ENCODE results near the gene KIAA1328. TPM values are rescaled to one million over a fixed set of nuclear protein-coding genes. Genes with fewer than 3 reads are reported as not detected.

KIAA1328 gene
- total RNA-seq, 4 donors from 2014 or later: 15.4 to 51.2 (median 18.8) TPM

DNA sequence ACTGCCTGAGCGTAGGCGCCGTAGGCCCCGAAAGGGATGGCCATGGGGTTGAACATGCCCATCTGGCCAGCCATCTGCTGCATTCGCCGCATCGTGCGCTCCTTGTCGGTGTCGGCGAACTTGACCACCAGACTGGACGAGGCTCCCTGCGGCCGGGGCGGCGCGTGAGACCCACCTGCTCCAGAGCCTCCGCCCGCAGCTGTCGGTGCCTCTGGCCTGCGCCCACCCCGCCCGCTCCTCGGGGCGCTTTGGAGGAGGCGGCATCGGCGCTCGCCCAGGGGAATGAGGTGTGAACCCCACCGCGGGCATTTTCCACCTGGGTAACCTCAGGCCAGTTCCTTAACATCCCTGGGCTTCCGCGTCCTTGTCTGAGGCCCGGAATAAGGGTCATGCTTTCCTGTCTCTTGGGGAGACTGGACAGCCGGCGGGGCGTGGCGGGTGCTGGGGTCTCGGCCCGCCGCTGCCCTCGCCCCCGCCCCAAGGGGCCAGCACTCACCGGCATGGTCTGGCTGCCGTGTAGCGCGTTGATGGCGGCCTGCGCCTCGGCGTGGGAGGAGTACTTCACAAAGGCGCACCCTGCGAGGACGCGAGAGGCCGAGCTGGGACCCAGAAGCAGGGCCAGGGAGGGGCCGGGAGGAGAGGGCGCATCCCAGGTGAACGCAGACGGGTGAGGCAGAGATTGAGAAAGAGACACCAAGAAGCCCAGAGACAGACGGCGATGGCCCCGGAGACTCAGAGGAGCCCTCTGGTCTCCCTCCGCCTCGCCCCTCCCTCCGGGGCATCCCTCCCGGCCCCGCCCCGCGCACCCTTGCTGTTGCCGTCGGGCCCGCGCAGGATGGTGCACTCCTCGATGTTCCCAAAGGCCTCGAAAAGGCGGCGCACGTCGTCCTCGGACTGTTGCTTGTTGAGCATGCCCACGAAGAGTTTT, 445.6 kb downstream of the KIAA1328 start:
- Histone ChIP-seq H3K27me3 (no peaks in the 10 kb centered on the region), H3K9me3 (peaks cover 0 to 3% (median 0%) of the 10 kb centered on the region in 4 donors), H3K4me1 (no peaks in the 10 kb centered on the region), H3K36me3 (no peaks in the 10 kb centered on the region), H3K27ac (no peak overlapping the region), H3K4me3 (no peak overlapping the region)
- no peak for DNase-seq
- TF ChIP-seq POLR2A (IDR thresholded peaks at IDR 0.05): no peak
- TF ChIP-seq, protein P1, sequence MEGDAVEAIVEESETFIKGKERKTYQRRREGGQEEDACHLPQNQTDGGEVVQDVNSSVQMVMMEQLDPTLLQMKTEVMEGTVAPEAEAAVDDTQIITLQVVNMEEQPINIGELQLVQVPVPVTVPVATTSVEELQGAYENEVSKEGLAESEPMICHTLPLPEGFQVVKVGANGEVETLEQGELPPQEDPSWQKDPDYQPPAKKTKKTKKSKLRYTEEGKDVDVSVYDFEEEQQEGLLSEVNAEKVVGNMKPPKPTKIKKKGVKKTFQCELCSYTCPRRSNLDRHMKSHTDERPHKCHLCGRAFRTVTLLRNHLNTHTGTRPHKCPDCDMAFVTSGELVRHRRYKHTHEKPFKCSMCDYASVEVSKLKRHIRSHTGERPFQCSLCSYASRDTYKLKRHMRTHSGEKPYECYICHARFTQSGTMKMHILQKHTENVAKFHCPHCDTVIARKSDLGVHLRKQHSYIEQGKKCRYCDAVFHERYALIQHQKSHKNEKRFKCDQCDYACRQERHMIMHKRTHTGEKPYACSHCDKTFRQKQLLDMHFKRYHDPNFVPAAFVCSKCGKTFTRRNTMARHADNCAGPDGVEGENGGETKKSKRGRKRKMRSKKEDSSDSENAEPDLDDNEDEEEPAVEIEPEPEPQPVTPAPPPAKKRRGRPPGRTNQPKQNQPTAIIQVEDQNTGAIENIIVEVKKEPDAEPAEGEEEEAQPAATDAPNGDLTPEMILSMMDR (IDR thresholded peaks at IDR 0.05): no peak

DNA sequence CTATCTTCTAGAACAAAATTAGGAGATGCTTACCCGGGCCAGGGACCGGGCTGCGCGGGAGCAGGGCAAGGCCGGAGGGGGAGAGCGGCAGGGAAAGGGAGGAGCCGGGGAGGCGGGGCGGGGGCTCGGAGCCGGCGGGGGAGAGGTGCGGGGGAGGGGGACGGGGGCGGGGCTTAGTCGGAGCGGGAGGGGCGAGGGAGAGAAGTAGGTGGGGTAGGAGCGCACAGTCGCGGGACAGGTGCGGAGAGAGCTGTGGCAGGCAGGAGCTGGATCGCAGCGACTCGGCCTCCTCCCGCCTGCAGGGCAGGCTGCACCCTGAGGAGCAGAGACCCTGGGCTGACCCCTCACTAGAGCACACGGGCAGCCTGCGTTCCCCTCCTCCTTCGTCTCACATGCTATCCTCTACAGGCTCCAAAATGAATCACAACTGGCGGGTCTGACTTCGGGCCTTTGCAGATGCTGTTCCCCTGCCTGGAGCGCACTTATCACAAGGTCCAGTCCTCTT, 446.4 kb downstream of the KIAA1328 start:
- H3K4me3 ChIP-seq: no peak overlapping the region
- H3K27me3 ChIP-seq: no peaks in the 10 kb centered on the region
- H3K9me3 ChIP-seq: peaks cover 0 to 3% (median 0%) of the 10 kb centered on the region in 4 donors
- no peaks in the 10 kb centered on the region for H3K36me3 ChIP-seq
- no peak for DNase-seq
- no peaks in the 10 kb centered on the region for H3K4me1 ChIP-seq
- TF ChIP-seq, protein P1 (IDR thresholded peaks at IDR 0.05): no peak
- TF ChIP-seq POLR2A (IDR thresholded peaks at IDR 0.05): no peak
- H3K27ac ChIP-seq: no peak overlapping the region

DNA sequence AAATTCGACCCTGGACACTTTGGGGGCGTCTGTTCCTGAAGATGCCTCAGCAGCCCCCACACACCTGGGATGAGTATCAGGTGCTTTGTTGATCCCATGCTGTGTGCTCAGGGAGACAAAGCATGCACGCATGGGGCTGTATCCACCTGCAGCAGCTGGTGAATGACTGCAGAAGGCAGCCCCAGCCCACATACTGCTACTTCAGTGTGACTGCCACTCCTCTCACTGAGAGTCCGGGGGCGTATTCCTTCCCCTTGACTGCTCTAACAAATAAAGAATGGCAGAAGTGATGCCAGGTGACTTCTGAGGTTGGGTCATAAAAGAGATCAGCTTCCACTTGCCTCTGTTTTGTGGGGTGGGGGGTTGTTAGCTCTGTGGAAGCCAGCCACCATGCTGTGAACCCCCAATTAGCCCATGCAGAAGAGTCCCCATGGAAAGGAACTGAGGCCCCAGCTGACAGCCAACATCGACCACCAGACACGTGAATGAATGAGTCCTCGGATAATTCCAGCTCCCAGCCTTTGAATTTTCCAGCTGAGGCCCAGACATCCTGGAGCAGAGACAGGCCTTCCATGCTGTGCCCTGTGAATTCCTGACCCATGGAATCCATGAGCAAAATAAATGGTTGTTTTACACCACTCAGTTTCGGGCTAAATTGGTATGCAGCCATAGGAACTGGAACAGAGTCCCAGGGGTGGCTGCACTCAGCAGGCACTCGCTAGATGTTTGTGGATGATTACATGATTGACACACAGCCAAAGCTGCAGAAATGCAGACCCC, 447.4 kb downstream of the KIAA1328 start:
- Histone ChIP-seq H3K36me3 (no peaks in the 10 kb centered on the region), H3K27me3 (no peaks in the 10 kb centered on the region), H3K9me3 (peaks cover 0 to 3% (median 0%) of the 10 kb centered on the region in 4 donors), H3K4me3 (no peak overlapping the region), H3K4me1 (no peaks in the 10 kb centered on the region), H3K27ac (no peak overlapping the region)
- DNase-seq: no peak
- TF ChIP-seq, protein P1 (IDR thresholded peaks at IDR 0.05): no peak
- TF ChIP-seq POLR2A (IDR thresholded peaks at IDR 0.05): no peak

DNA sequence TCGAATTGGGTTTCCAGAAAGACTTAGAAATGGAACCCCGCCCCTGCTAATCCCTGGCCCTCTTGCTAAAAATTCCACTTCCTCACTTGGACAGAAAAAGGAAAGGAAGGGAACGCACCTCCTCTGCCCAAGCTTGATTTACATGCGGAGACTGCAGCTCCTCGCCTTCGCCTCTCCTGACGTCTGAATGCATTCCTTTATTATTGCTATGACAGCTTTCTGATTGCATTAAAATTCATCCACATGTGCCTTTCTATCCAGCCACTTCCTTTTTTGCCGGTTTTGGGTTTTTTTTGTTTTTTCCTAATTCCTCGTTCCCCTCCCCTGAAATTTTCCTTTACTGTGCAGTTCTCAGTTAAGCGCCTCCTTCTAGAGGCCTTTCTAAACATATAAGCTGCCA, 448.9 kb downstream of the KIAA1328 start:
- H3K27ac ChIP-seq: no peak overlapping the region
- H3K27me3 ChIP-seq: no peaks in the 10 kb centered on the region
- H3K4me3 ChIP-seq: no peak overlapping the region
- H3K36me3 ChIP-seq: no peaks in the 10 kb centered on the region
- H3K9me3 ChIP-seq: peaks cover 0 to 3% (median 0%) of the 10 kb centered on the region in 4 donors
- DNase-seq: no peak
- TF ChIP-seq, protein P1 (IDR thresholded peaks at IDR 0.05): no peak
- no peak for TF ChIP-seq POLR2A (IDR thresholded peaks at IDR 0.05)
- H3K4me1 ChIP-seq: no peaks in the 10 kb centered on the region

Other genes with a start within 250 kb of the KIAA1328 start
- gene TPGS2, start 125 bp upstream of the KIAA1328 start, total RNA-seq: 10 to 100 TPM; 32.1 to 87.9 (median 58.2) TPM

All from Peyer's patch (tissue), 4 donors.